ENCODE data around the gene GKAP1. TPM values are rescaled to one million over a fixed set of nuclear protein-coding genes. Genes with fewer than 3 reads are reported as not detected.
"Not testable (repeated sequence)": the region's sequence is repeated elsewhere in the genome, so short reads cannot be mapped to it uniquely, and the experiment has no call there.

The GKAP1 gene
- polyA plus RNA-seq (ENCODE audit: insufficient read length) = 24.7 TPM
- long read RNA-seq, donor 1, partial matches to known transcripts = 0 of 2 reads
- long read RNA-seq, donor 1, other reads (novel, unspliced or antisense) = 0 of 2 reads
- long read RNA-seq, donor 2, partial matches to known transcripts = 0 of 1 reads
- long read RNA-seq, donor 2, other reads (novel, unspliced or antisense) = 0 of 1 reads
- long read RNA-seq, donor 3 = 0 reads
- long read RNA-seq, donor 4 = 0 reads
- long read RNA-seq, donor 5, partial matches to known transcripts = 0 of 1 reads
- long read RNA-seq, donor 5, other reads (novel, unspliced or antisense) = 0 of 1 reads
- long read RNA-seq, donor 6 = 0 reads
- long read RNA-seq, donor 7, partial matches to known transcripts = 7 of 10 reads
- long read RNA-seq, donor 7, other reads (novel, unspliced or antisense) = 0 of 10 reads
- long read RNA-seq, donor 8 = 0 reads

- peak; percentile 49 for DNase-seq
Observed at GRCh38 chr9:83817356-83818278, at the start of gene GKAP1. TSS of gene GKAP1 (minus strand) at chr9:83817769. CDS start at chr9:83806517, 11,252 bp downstream.

- not testable (repeated sequence) for DNase-seq
Observed at GRCh38 chr9:83849895-83850294, 32.3 kb upstream of the GKAP1 start.

- DNase-seq = not testable (repeated sequence)
Observed at GRCh38 chr9:83837070-83837643, 19.6 kb upstream of the GKAP1 start.

- not testable (repeated sequence) for DNase-seq
Observed at GRCh38 chr9:83830426-83831071, 13.0 kb upstream of the GKAP1 start.

GRCh38 chr9:83824986-83825623 is 7.5 kb upstream of the GKAP1 start:
- not testable (repeated sequence) for DNase-seq

GRCh38 chr9:83817011-83817355 is 586 bp downstream of the GKAP1 start:
- not testable (repeated sequence) for DNase-seq

GRCh38 chr9:83815120-83815519 is 2.4 kb downstream of the GKAP1 start:
- not testable (repeated sequence) for DNase-seq

GRCh38 chr9:83809213-83809612 is 8.4 kb downstream of the GKAP1 start:
- not testable (repeated sequence) for DNase-seq

- DNase-seq = not testable (repeated sequence)
Observed at GRCh38 chr9:83804454-83804853, 13.1 kb downstream of the GKAP1 start.

GRCh38 chr9:83803941-83804340 is 13.6 kb downstream of the GKAP1 start:
- DNase-seq = not testable (repeated sequence)

- no peak for DNase-seq
Observed at GRCh38 chr9:83800236-83801033, 17.1 kb downstream of the GKAP1 start.

- no peak for DNase-seq
Observed at GRCh38 chr9:83794051-83794450, 23.5 kb downstream of the GKAP1 start.

- DNase-seq = no peak
Observed at GRCh38 chr9:83792746-83793145, 24.8 kb downstream of the GKAP1 start.

GRCh38 chr9:83778164-83778563 is 39.4 kb downstream of the GKAP1 start:
- no peak for DNase-seq

- no peak for DNase-seq
Observed at GRCh38 chr9:83775932-83776331, 41.6 kb downstream of the GKAP1 start.

- DNase-seq = no peak
Observed at GRCh38 chr9:83772860-83773259, 44.7 kb downstream of the GKAP1 start.

GRCh38 chr9:83765376-83765775 is 52.2 kb downstream of the GKAP1 start:
- DNase-seq = no peak

- no peak for DNase-seq
Observed at GRCh38 chr9:83754383-83754977, 63.1 kb downstream of the GKAP1 start.

GRCh38 chr9:83749706-83750105 is 67.9 kb downstream of the GKAP1 start:
- no peak for DNase-seq

GRCh38 chr9:83744206-83744605 is 73.4 kb downstream of the GKAP1 start:
- no peak for DNase-seq

Measured in left kidney (tissue), 8 donors.